PC-3 (cell line): ENCODE data around the gene CDC42BPB. TPM values are rescaled to one million over a fixed set of nuclear protein-coding genes. Genes with fewer than 3 reads are reported as not detected.
"Not testable (repeated sequence)": the region's sequence is repeated elsewhere in the genome, so short reads cannot be mapped to it uniquely, and the experiment has no call there.

Experiments used
- ATAC-seq: fragments of 200-7000 bp; cut with Tn5 transposase; 2 replicates; pipeline ENCODE4 v1.9.1; 2020; ENCODE audit warnings: mild to moderate bottlenecking, moderate library complexity
- BruUV-seq: library from RNA; stranded (reverse); fragments of 400-500 nt; replicated peaks from 2 replicates; lab custom pipeline; 2021; lab: Mats Ljungman, UMichigan
- CTCF ChIA-PET: fragments of 300-600 bp; sonication (Branson Sonifier 250); formaldehyde crosslinking; loops from one replicate; lab custom pipeline; 2022; ENCODE audit warnings: antibody characterized with exemption; lab: Charles Lee
- POLR2A ChIA-PET: fragments of 300-600 bp; sonication (Branson Sonifier 250); formaldehyde crosslinking; loops from one replicate; lab custom pipeline; 2022; ENCODE audit warnings: antibody characterized with exemption; ENCODE audit not compliant: unreplicated experiment; lab: Charles Lee
- DNase-seq: peaks from one replicate; pipeline ENCODE4 v3.0.0-alpha.2; 2015
- H2AFZ ChIP-seq: fragments of 300-600 bp; sonication (generic); 2 replicates; pipeline ENCODE4 v1.6.0; 2016; ENCODE audit warnings: antibody characterized with exemption, low read length
- H3F3A ChIP-seq: fragments of 300-600 bp; sonication (generic); one replicate; pipeline ENCODE4 v1.6.0; 2017; ENCODE audit warnings: antibody characterized with exemption, low read length, control low read depth, mild to moderate bottlenecking; ENCODE audit not compliant: unreplicated experiment
- H3K27ac ChIP-seq: fragments of 300-600 bp; sonication (generic); 2 replicates; pipeline ENCODE4 v1.5.1; 2016; ENCODE audit warnings: mild to moderate bottlenecking, low read length
- H3K27me3 ChIP-seq: fragments of 300-600 bp; sonication (generic); 2 replicates; pipeline ENCODE4 v1.6.1; 2016; ENCODE audit warnings: low read length, mixed read lengths
- H3K36me3 ChIP-seq: fragments of 300-600 bp; sonication (generic); 2 replicates; pipeline ENCODE4 v1.6.1; 2016; ENCODE audit warnings: low read depth, mixed run types, low read length, mixed read lengths
- H3K4me1 ChIP-seq: fragments of 300-600 bp; sonication (generic); 2 replicates; pipeline ENCODE4 v1.5.1; 2016; ENCODE audit warnings: low read length; ENCODE audit not compliant: insufficient read depth
- H3K4me2 ChIP-seq: fragments of 300-600 bp; sonication (generic); 2 replicates; pipeline ENCODE4 v1.6.0; 2016; ENCODE audit warnings: low read length
- H3K4me3 ChIP-seq: fragments of 300-600 bp; sonication (generic); 2 replicates; pipeline ENCODE4 v1.5.1; 2016; ENCODE audit warnings: mild to moderate bottlenecking, low read length, mixed read lengths
- H3K79me2 ChIP-seq: fragments of 300-600 bp; sonication (generic); 2 replicates; pipeline ENCODE4 v1.6.1; 2017; ENCODE audit warnings: low read length, mixed read lengths
- H3K9ac ChIP-seq: fragments of 300-600 bp; sonication (generic); 2 replicates; pipeline ENCODE4 v1.6.0; 2016; ENCODE audit warnings: mild to moderate bottlenecking, low read length
- H3K9me2 ChIP-seq: fragments of 300-600 bp; sonication (generic); replicated peaks from 2 replicates; pipeline ENCODE4 v1.6.1; 2016; ENCODE audit warnings: mixed run types, low read length, mixed read lengths
- H3K9me3 ChIP-seq: fragments of 300-600 bp; sonication (generic); 2 replicates; pipeline ENCODE4 v1.6.1; 2016; ENCODE audit warnings: low read length, mixed read lengths
- H4K20me1 ChIP-seq: fragments of 300-600 bp; sonication (generic); 2 replicates; pipeline ENCODE4 v1.6.1; 2016; ENCODE audit warnings: low read length, mixed read lengths
- EZH2 ChIP-seq: fragments of 300-600 bp; sonication (generic); IDR thresholded peaks from one replicate; pipeline ENCODE4 v1.6.1; 2017; ENCODE audit warnings: antibody characterized with exemption, mild to moderate bottlenecking, low read length; ENCODE audit not compliant: unreplicated experiment
- EZH2phosphoT487 ChIP-seq: fragments of 300-600 bp; sonication (generic); IDR thresholded peaks from 2 replicates; pipeline ENCODE4 v1.6.1; 2018; ENCODE audit warnings: mild to moderate bottlenecking, antibody characterized with exemption, low read length, borderline replicate concordance
- intact Hi-C: fragments of 100-400 bp; cut with micrococcal nuclease; formaldehyde crosslinking; loops from 2 replicates; pipeline ENCODE4 v1.9.0; 2023
- total RNA-seq: library from RNA; depleted of rRNA; stranded (reverse); fragments of >200 nt; gene quantifications from 2 replicates; pipeline ENCODE4 v1.2.3, GENCODE V29; 2014
- TF ChIP-seq, protein P1 (sequence below): fragments of 300-600 bp; sonication (generic); conservative IDR thresholded peaks from 2 replicates; pipeline ENCODE4 v1.5.1; 2017; ENCODE audit warnings: antibody characterized with exemption, low read depth, mild to moderate bottlenecking, low read length

The CDC42BPB gene
- total RNA-seq, 1 experiment from 2014 or later, result 73.0 TPM

DNA sequence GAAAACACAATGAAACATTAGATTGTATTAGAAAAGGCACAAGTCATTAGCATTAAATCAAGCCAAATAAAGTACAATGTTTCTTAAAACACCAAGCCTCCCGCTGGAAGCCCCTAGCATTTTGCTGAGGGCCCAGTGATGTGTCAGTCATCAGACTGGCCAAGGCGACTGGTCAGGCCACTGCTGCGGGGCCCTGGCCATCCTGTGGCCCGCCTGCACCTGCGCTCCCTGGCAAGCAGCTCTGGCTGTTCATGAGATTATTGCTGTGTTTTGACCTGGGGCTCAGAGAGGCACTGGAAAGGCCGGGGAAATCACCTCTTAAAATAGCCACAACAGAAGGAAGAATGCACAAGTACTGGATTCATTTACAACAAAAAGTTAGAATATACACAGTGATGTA lies 159.1 kb downstream of the CDC42BPB start:
- CTCF ChIA-PET, result no interaction called here

DNA sequence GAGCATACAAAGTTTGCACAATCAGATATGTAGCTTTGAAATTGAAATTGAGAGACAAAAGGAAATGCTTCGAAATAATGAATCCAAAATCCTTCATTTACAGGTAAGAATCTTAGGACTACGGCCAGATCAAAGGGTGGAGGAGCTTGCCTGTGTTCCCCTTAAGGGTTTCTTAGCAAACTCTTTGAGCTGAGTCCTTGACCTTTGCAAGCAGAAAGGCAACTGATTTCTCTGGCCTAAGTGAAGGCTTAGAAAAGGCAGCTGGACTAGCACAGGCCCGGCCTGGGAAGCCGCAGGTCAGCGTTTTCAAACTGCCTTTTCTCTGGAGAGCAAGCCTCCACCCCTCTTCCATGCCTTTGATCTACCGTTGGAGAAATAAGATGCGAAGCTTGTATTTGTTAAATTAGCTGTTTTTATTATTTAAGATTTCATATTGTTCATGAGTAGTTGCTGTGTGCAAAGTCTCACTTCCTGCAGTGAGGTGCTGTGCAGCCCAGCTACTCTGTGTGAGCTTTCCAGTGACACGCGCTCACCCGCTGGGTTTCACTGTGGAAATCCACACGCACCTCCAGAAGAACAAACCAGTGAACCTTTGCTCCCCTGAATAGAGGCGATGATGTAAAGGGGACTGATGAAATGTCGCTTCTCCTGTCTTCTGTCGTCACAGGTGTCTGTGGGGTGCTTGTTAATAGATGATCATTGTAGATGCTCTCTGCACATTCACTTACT lies 159.9 kb downstream of the CDC42BPB start:
- Histone ChIP-seq H3K27ac (no peak overlapping the region), H2AFZ (no peak overlapping the region), H3K79me2 (no peaks in the 10 kb centered on the region), H3F3A (no peaks in the 10 kb centered on the region), H3K4me2 (no peak overlapping the region), H4K20me1 (no peaks in the 10 kb centered on the region), H3K9me2 (no peaks in the 10 kb centered on the region), H3K4me3 (no peak overlapping the region), H3K9me3 (no peaks in the 10 kb centered on the region), H3K4me1 (no peaks in the 10 kb centered on the region), H3K27me3 (no peaks in the 10 kb centered on the region), H3K36me3 (peaks cover 10% of the 10 kb centered on the region; the same call in 1 of the 2 replicates), H3K9ac (no peak overlapping the region)
- BruUV-seq, result no TSS peak
- DNase-seq (no peak), ATAC-seq (no peak)
- ChIA-PET CTCF (no interaction called here), POLR2A (no interaction called here)
- intact Hi-C loops, result no loop called here
- no peak for TF ChIP-seq EZH2
- TF ChIP-seq, protein P1, sequence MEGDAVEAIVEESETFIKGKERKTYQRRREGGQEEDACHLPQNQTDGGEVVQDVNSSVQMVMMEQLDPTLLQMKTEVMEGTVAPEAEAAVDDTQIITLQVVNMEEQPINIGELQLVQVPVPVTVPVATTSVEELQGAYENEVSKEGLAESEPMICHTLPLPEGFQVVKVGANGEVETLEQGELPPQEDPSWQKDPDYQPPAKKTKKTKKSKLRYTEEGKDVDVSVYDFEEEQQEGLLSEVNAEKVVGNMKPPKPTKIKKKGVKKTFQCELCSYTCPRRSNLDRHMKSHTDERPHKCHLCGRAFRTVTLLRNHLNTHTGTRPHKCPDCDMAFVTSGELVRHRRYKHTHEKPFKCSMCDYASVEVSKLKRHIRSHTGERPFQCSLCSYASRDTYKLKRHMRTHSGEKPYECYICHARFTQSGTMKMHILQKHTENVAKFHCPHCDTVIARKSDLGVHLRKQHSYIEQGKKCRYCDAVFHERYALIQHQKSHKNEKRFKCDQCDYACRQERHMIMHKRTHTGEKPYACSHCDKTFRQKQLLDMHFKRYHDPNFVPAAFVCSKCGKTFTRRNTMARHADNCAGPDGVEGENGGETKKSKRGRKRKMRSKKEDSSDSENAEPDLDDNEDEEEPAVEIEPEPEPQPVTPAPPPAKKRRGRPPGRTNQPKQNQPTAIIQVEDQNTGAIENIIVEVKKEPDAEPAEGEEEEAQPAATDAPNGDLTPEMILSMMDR, result no peak
- no peak for TF ChIP-seq EZH2phosphoT487

More for the DNA sequence above, 159.1 kb downstream of the CDC42BPB start:
- POLR2A ChIA-PET, result no interaction called here
- Histone ChIP-seq H3F3A (no peaks in the 10 kb centered on the region), H3K4me3 (no peak overlapping the region), H3K4me2 (no peak overlapping the region), H3K9me3 (no peaks in the 10 kb centered on the region), H3K79me2 (no peaks in the 10 kb centered on the region), H3K36me3 (peaks cover 7% of the 10 kb centered on the region; the same call in 1 of the 2 replicates), H3K27me3 (no peaks in the 10 kb centered on the region), H3K4me1 (no peaks in the 10 kb centered on the region), H4K20me1 (no peaks in the 10 kb centered on the region), H2AFZ (no peak overlapping the region), H3K9ac (no peak overlapping the region), H3K9me2 (no peaks in the 10 kb centered on the region), H3K27ac (no peak overlapping the region)
- ATAC-seq (no peak), DNase-seq (no peak)
- no TSS peak for BruUV-seq
- TF ChIP-seq EZH2phosphoT487, result no peak
- TF ChIP-seq, protein P1, result no peak
- TF ChIP-seq EZH2, result no peak
- intact Hi-C loops, result no loop called here

DNA sequence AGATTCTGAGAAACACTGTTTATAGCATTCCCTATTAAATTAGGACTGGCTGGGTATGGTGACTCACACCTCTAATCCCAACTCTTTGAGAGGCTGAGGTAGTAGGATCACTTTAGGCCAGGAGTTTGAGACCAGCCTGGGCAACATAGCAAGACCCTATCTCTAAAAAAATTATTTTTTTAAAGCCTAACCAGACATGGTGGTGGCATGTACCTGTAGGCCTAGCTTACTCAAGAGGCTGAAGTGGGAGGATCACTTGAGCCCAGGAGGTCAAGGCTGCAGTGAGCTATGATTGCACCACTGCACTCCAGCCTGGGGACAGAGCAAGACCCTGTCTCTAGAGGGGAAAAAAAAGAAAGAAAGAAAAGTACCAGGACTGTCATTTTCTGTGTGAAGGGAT lies 160.6 kb downstream of the CDC42BPB start:
- H2AFZ ChIP-seq, H3K4me2 ChIP-seq, H3F3A ChIP-seq, BruUV-seq, POLR2A ChIA-PET, H3K9me2 ChIP-seq, H3K9me3 ChIP-seq, H3K27ac ChIP-seq, H3K27me3 ChIP-seq, ATAC-seq, H3K36me3 ChIP-seq, H3K9ac ChIP-seq, CTCF ChIA-PET, intact Hi-C loops, H3K79me2 ChIP-seq, H3K4me3 ChIP-seq, H4K20me1 ChIP-seq, H3K4me1 ChIP-seq, DNase-seq: not testable (repeated sequence)
